ENCODE results near the gene RHBDF2. TPM values are rescaled to one million over a fixed set of nuclear protein-coding genes. Genes with fewer than 3 reads are reported as not detected.

The RHBDF2 gene
- total and polyA plus RNA-seq, 12 donors = 6.5 to 33.1 (median 9.8) TPM

GRCh38 chr17:76501827-76502307 is 644 bp upstream of the RHBDF2 start:
- DNase-seq = no peak
- intact Hi-C loops (cut with DNase I) = loop anchor here in 6 of 10 donors (5.0 to 10.0 kb wide), 4 partner anchors 90 to 197 kb away; partner anchors contain the start of gene QRICH2 (in 3 of the 6)
- TF ChIP-seq CTCF (IDR thresholded peaks at IDR 0.05) = no peak
- Histone ChIP-seq H3K4me1 (peaks cover 22 to 63% (median 42%) of the 10 kb centered on the region in 9 donors), H3K27ac (peak overlapping the region; percentile 83 to 97 (median 92)), H3K27me3 (peaks cover 0 to 4% (median 0%) of the 10 kb centered on the region in 7 donors), H3K9me3 (no peaks in the 10 kb centered on the region), H3K36me3 (no peaks in the 10 kb centered on the region), H3K4me3 (peak overlapping the region; percentile 35 to 85 (median 78))
- no peak for ATAC-seq
- WGBS, 2 donors = 76 to 78% methylated on average over 11 of the region's 11 CpGs

GRCh38 chr17:76500747-76501017 is 541 bp downstream of the RHBDF2 start:
- DNase-seq (no peak), ATAC-seq (peak in 2 of 8 donors; percentile 0 to 1)
- intact Hi-C loops (cut with DNase I) = loop anchor here in 6 of 10 donors (5.0 to 10.0 kb wide), 4 partner anchors 88 to 196 kb away; partner anchors contain the start of gene QRICH2 (in 3 of the 6)
- peak overlapping the region; percentile 35 to 85 (median 78) for H3K4me3 ChIP-seq
- H3K9me3 ChIP-seq = no peaks in the 10 kb centered on the region
- H3K27ac ChIP-seq = peak overlapping the region; percentile 83 to 97 (median 92)
- 29 to 34% methylated on average over 10 of the region's 10 CpGs for WGBS, 2 donors
- H3K27me3 ChIP-seq = no peaks in the 10 kb centered on the region
- TF ChIP-seq CTCF (IDR thresholded peaks at IDR 0.05) = no peak
- H3K36me3 ChIP-seq = no peaks in the 10 kb centered on the region
- H3K4me1 ChIP-seq = peaks cover 20 to 68% (median 51%) of the 10 kb centered on the region in 9 donors

GRCh38 chr17:76500074-76500746 is 1.0 kb downstream of the RHBDF2 start:
- intact Hi-C loops (cut with DNase I) = loop anchor here in 6 of 10 donors (5.0 to 10.0 kb wide), 4 partner anchors 88 to 195 kb away; partner anchors contain the start of gene QRICH2 (in 3 of the 6)
- DNase-seq (no peak), ATAC-seq (no peak)
- no peaks in the 10 kb centered on the region for H3K36me3 ChIP-seq
- no peaks in the 10 kb centered on the region for H3K27me3 ChIP-seq
- 70 to 81% methylated on average over 17 of the region's 17 CpGs for WGBS, 2 donors
- H3K4me3 ChIP-seq = peak overlapping the region; percentile 35 to 85 (median 78)
- peaks cover 20 to 72% (median 51%) of the 10 kb centered on the region in 9 donors for H3K4me1 ChIP-seq
- peak overlapping the region; percentile 83 to 97 (median 92) for H3K27ac ChIP-seq
- no peaks in the 10 kb centered on the region for H3K9me3 ChIP-seq
- no peak for TF ChIP-seq CTCF (IDR thresholded peaks at IDR 0.05)

- intact Hi-C loops (cut with DNase I) = loop anchor here in 1 of 10 donors (2.0 kb wide), 1 partner anchor 14 kb away; no protein-coding TSS in a partner anchor
- peak overlapping the region; percentile 6 to 97 (median 94) for H3K27ac ChIP-seq
- TF ChIP-seq CTCF (IDR thresholded peaks at IDR 0.05) = no peak
- H3K27me3 ChIP-seq = no peaks in the 10 kb centered on the region
- no peak for ATAC-seq
- no peaks in the 10 kb centered on the region for H3K36me3 ChIP-seq
- H3K4me1 ChIP-seq = peaks cover 20 to 79% (median 51%) of the 10 kb centered on the region in 9 donors
- H3K9me3 ChIP-seq = no peaks in the 10 kb centered on the region
- H3K4me3 ChIP-seq = peak overlapping the region in 7 of 10 donors; percentile 62 to 85 (median 77)
- no peak for DNase-seq
- WGBS, 2 donors = 73 to 85% methylated on average over 5 of the region's 5 CpGs
Observed at GRCh38 chr17:76499267-76499667, 2.0 kb downstream of the RHBDF2 start.
